RCC 7860 (cell line): Measurements from ENCODE around the gene EPAS1.

Experiments used
- DNase-seq: peaks from one replicate; pipeline ENCODE4 v3.0.0-alpha.2; 2015; ENCODE audit warnings: low spot score
- FAIRE-seq: peaks from 2 replicates; lab custom pipeline; 2012; peaks lifted over from hg19 to GRCh38; lab: Jason Lieb, UNC

The EPAS1 gene

GRCh38 chr2:46380038-46380940 lies 83.1 kb downstream of the EPAS1 start:
- FAIRE-seq (no peak), DNase-seq (no peak)

- no peak for DNase-seq
- no peak for FAIRE-seq
Measured at GRCh38 chr2:46381263-46381849, 84.1 kb downstream of the EPAS1 start.

GRCh38 chr2:46381871-46382270 lies 84.7 kb downstream of the EPAS1 start:
- no peak for FAIRE-seq
- DNase-seq: no peak

GRCh38 chr2:46382331-46383112 lies 85.3 kb downstream of the EPAS1 start:
- no peak for DNase-seq
- FAIRE-seq: no peak

- FAIRE-seq: no peak
- DNase-seq: no peak
Measured at GRCh38 chr2:46383113-46383395, 85.8 kb downstream of the EPAS1 start.

- FAIRE-seq (no peak), DNase-seq (no peak)
Measured at GRCh38 chr2:46383784-46384456, 86.7 kb downstream of the EPAS1 start.

- DNase-seq (no peak), FAIRE-seq (no peak)
Measured at GRCh38 chr2:46384457-46384815, 87.2 kb downstream of the EPAS1 start.

GRCh38 chr2:46385786-46386577 lies 88.8 kb downstream of the EPAS1 start:
- no peak for FAIRE-seq

GRCh38 chr2:46386763-46387162 lies 89.6 kb downstream of the EPAS1 start:
- no peak for DNase-seq
- no peak for FAIRE-seq

More at GRCh38 chr2:46385786-46386577, 88.8 kb downstream of the EPAS1 start:
- no peak for DNase-seq

- FAIRE-seq (no peak), DNase-seq (no peak)
Measured at GRCh38 chr2:46387292-46387691, 90.1 kb downstream of the EPAS1 start.

- no peak for DNase-seq
- FAIRE-seq: no peak
Measured at GRCh38 chr2:46387886-46388515, 90.8 kb downstream of the EPAS1 start.

GRCh38 chr2:46388881-46389280 lies 91.7 kb downstream of the EPAS1 start:
- no peak for FAIRE-seq

GRCh38 chr2:46389417-46389916 lies 92.3 kb downstream of the EPAS1 start:
- FAIRE-seq: no peak
- no peak for DNase-seq

More at GRCh38 chr2:46388881-46389280, 91.7 kb downstream of the EPAS1 start:
- DNase-seq: no peak

GRCh38 chr2:46390036-46390435 lies 92.8 kb downstream of the EPAS1 start:
- DNase-seq (no peak), FAIRE-seq (no peak)

GRCh38 chr2:46390901-46391395 lies 93.7 kb downstream of the EPAS1 start:
- no peak for FAIRE-seq
- no peak for DNase-seq

GRCh38 chr2:46392561-46393346 lies 95.5 kb downstream of the EPAS1 start:
- no peak for FAIRE-seq

GRCh38 chr2:46393347-46393820 lies 96.2 kb downstream of the EPAS1 start:
- DNase-seq: no peak
- FAIRE-seq: no peak

More at GRCh38 chr2:46392561-46393346, 95.5 kb downstream of the EPAS1 start:
- DNase-seq: no peak

- DNase-seq (no peak), FAIRE-seq (no peak)
Measured at GRCh38 chr2:46393865-46394264, 96.7 kb downstream of the EPAS1 start.
